IMR-90 (cell line): ENCODE data around the gene PCSK2. TPM values are rescaled to one million over a fixed set of nuclear protein-coding genes. Genes with fewer than 3 reads are reported as not detected.

Source experiments
- ATAC-seq: fragments of 200-7000 bp; cut with Tn5 transposase; 2 replicates; pipeline ENCODE4 v1.9.1; 2020; ENCODE audit warnings: low read depth, mild to moderate bottlenecking, moderate library complexity
- BruUV-seq: library from RNA; stranded (reverse); fragments of 400-500 nt; replicated peaks from 2 replicates; lab custom pipeline; 2021; lab: Mats Ljungman, UMichigan
- CTCF ChIA-PET: fragments of 300-600 bp; formaldehyde crosslinking; extraction: SDS; loops from one replicate; lab custom pipeline; 2021; ENCODE audit warnings: antibody characterized with exemption; lab: Yijun Ruan, JAX
- POLR2A ChIA-PET: fragments of 300-600 bp; sonication (Branson Sonifier 250); formaldehyde crosslinking; loops from one replicate; lab custom pipeline; 2022; ENCODE audit warnings: antibody characterized with exemption; ENCODE audit not compliant: unreplicated experiment; lab: Charles Lee
- DNase-seq: peaks from one replicate; pipeline ENCODE4 v3.0.0; 2013
- H2AFZ ChIP-seq: replicated peaks from 2 replicates; pipeline ENCODE3; 2013; ENCODE audit warnings: low read length, mild to moderate bottlenecking; ENCODE audit not compliant: poor library complexity
- H2AK5ac ChIP-seq: 2 replicates; pipeline ENCODE4 v1.6.1; 2013; ENCODE audit warnings: low read depth, low read length, inconsistent platforms
- H2AK9ac ChIP-seq: replicated peaks from 2 replicates; pipeline ENCODE3; 2013; ENCODE audit warnings: mild to moderate bottlenecking, low read depth, low read length, moderate library complexity; ENCODE audit not compliant: poor library complexity
- H2BK120ac ChIP-seq: 2 replicates; pipeline ENCODE4 v1.6.1; 2013; ENCODE audit warnings: low read depth, low read length, inconsistent platforms
- H2BK15ac ChIP-seq: 3 replicates; pipeline ENCODE4 v1.6.1; 2013; ENCODE audit warnings: low read depth, low read length, inconsistent platforms
- H2BK20ac ChIP-seq: 2 replicates; pipeline ENCODE4 v1.6.1; 2013; ENCODE audit warnings: low read depth, mild to moderate bottlenecking, inconsistent platforms, low read length, moderate library complexity
- H2BK5ac ChIP-seq: 2 replicates; pipeline ENCODE4 v1.6.1; 2013; ENCODE audit warnings: mild to moderate bottlenecking, low read depth, low read length, inconsistent platforms; ENCODE audit not compliant: poor library complexity, severe bottlenecking
- H3K14ac ChIP-seq: replicated peaks from 2 replicates; pipeline ENCODE4 v1.6.1; 2013; ENCODE audit warnings: low read depth, low read length, inconsistent platforms
- H3K18ac ChIP-seq: 2 replicates; pipeline ENCODE4 v1.6.1; 2013; ENCODE audit warnings: low read depth, low read length, control low read depth
- H3K23ac ChIP-seq: 2 replicates; pipeline ENCODE4 v1.6.1; 2013; ENCODE audit warnings: low read depth, low read length, inconsistent platforms
- H3K27ac ChIP-seq: 2 replicates; pipeline ENCODE4 v1.5.1; 2013; ENCODE audit warnings: mild to moderate bottlenecking, control low read depth, low read length; ENCODE audit not compliant: insufficient read depth
- H3K27me3 ChIP-seq: 2 replicates; pipeline ENCODE4 v1.6.1; 2013; ENCODE audit warnings: low read length; ENCODE audit not compliant: control insufficient read depth, insufficient read depth
- H3K36me3 ChIP-seq: 2 replicates; pipeline ENCODE4 v1.6.1; 2013; ENCODE audit warnings: low read length, mixed read lengths; ENCODE audit not compliant: control insufficient read depth, insufficient read depth
- H3K4ac ChIP-seq: 2 replicates; pipeline ENCODE4 v1.6.1; 2013; ENCODE audit warnings: low read depth, low read length, inconsistent platforms
- H3K4me1 ChIP-seq: 2 replicates; pipeline ENCODE4 v1.6.1; 2013; ENCODE audit warnings: low read length, mixed read lengths; ENCODE audit not compliant: control insufficient read depth, insufficient read depth
- H3K4me2 ChIP-seq: 2 replicates; pipeline ENCODE4 v1.6.1; 2013; ENCODE audit warnings: low read depth, mild to moderate bottlenecking, control low read depth, low read length, moderate library complexity
- H3K4me3 ChIP-seq: 2 replicates; pipeline ENCODE4 v1.5.1; 2013; ENCODE audit warnings: low read depth, mild to moderate bottlenecking, control low read depth, low read length, moderate library complexity; ENCODE audit not compliant: insufficient read depth
- H3K56ac ChIP-seq: 2 replicates; pipeline ENCODE4 v1.6.1; 2013; ENCODE audit warnings: low read length, inconsistent platforms; ENCODE audit not compliant: insufficient read depth; ENCODE audit errors: extremely low read depth
- H3K79me1 ChIP-seq, 2 experiments: 2 replicates each; pipeline ENCODE4 v1.6.1; 2013; ENCODE audit warnings: low read length in 2 of 2, inconsistent platforms in 1 of 2, low read depth in 1 of 2
- H3K9ac ChIP-seq: 2 replicates; pipeline ENCODE4 v1.6.1; 2013; ENCODE audit warnings: low read depth, low read length, control low read depth
- H3K9me1 ChIP-seq: 2 replicates; pipeline ENCODE4 v1.6.1; 2013; ENCODE audit warnings: low read length, inconsistent platforms; ENCODE audit not compliant: insufficient read depth
- H3K9me3 ChIP-seq: 2 replicates; pipeline ENCODE4 v1.6.1; 2013; ENCODE audit warnings: low read length; ENCODE audit not compliant: control insufficient read depth, insufficient read depth
- H4K20me1 ChIP-seq: 2 replicates; pipeline ENCODE4 v1.6.1; 2013; ENCODE audit warnings: low read length, inconsistent platforms; ENCODE audit not compliant: insufficient read depth
- H4K5ac ChIP-seq: 2 replicates; pipeline ENCODE4 v1.6.1; 2013; ENCODE audit warnings: mild to moderate bottlenecking, low read depth, low read length, control low read depth
- H4K8ac ChIP-seq, 2 experiments: 2 replicates each; pipeline ENCODE4 v1.6.1; 2013; ENCODE audit warnings: low read depth in 2 of 2, low read length in 2 of 2, control low read depth in 1 of 2, inconsistent platforms in 1 of 2
- H4K91ac ChIP-seq: 2 replicates; pipeline ENCODE4 v1.6.1; 2013; ENCODE audit warnings: low read depth, low read length, inconsistent platforms; ENCODE audit not compliant: insufficient read depth
- BHLHE40 ChIP-seq: fragments of 150-350 bp; IDR thresholded peaks from 2 replicates; pipeline ENCODE4 v1.6.1; 2016; ENCODE audit warnings: mild to moderate bottlenecking, low read depth, low read length
- CEBPB ChIP-seq: IDR thresholded peaks from 2 replicates; pipeline ENCODE4 v1.6.1; 2012; ENCODE audit warnings: low read depth, low read length, improper control_type of control experiment
- CHD1 ChIP-seq: IDR thresholded peaks from 2 replicates; pipeline ENCODE4 v1.6.1; 2012; ENCODE audit warnings: low read depth, low read length, improper control_type of control experiment
- FOS ChIP-seq: fragments of 150-350 bp; IDR thresholded peaks from 2 replicates; pipeline ENCODE4 v1.6.1; 2016; ENCODE audit warnings: low read depth, low read length
- MAFK ChIP-seq: IDR thresholded peaks from 2 replicates; pipeline ENCODE4 v1.6.1; 2012; ENCODE audit warnings: low read depth, low read length, improper control_type of control experiment
- MXI1 ChIP-seq: IDR thresholded peaks from 2 replicates; pipeline ENCODE4 v1.6.1; 2012; ENCODE audit warnings: low read depth, mild to moderate bottlenecking, low read length, moderate library complexity, borderline replicate concordance
- NFE2L2 ChIP-seq: fragments of 150-350 bp; IDR thresholded peaks from 2 replicates; pipeline ENCODE4 v1.6.1; 2016; ENCODE audit warnings: low read depth, mild to moderate bottlenecking, low read length
- POLR2A ChIP-seq: IDR thresholded peaks from 2 replicates; pipeline ENCODE4 v1.6.1; 2012; ENCODE audit warnings: mild to moderate bottlenecking, low read depth, low read length
- RCOR1 ChIP-seq: IDR thresholded peaks from 2 replicates; pipeline ENCODE4 v1.6.1; 2012; ENCODE audit warnings: mild to moderate bottlenecking, low read length, improper control_type of control experiment; ENCODE audit not compliant: insufficient replicate concordance
- RFX5 ChIP-seq: IDR thresholded peaks from 2 replicates; pipeline ENCODE4 v1.8.0; 2012; ENCODE audit warnings: low read depth, mild to moderate bottlenecking, low read length, moderate library complexity
- WGBS, 2 experiments: methylation state at CpG; one replicate each; pipeline versions ENCODE4 v1.1.5 to v1.1.7; 2013; ENCODE audit warnings: missing lambda C conversion rate in 2 of 2; ENCODE audit not compliant: insufficient read length in 1 of 2; ENCODE audit errors: extremely low coverage in 2 of 2; 5-methylcytosine and 5-hydroxymethylcytosine counted together
- dilution Hi-C: fragments of 300-500 bp; cut with HindIII; formaldehyde crosslinking; loops from one replicate; pipeline ENCODE4 v1.14.3; 2018; ENCODE audit warnings: low sequenced_read_pairs; ENCODE audit not compliant: unreplicated experiment
- in situ Hi-C: fragments of 300-500 bp; cut with MboI; formaldehyde crosslinking; loops from 3 replicates; pipeline ENCODE4 v1.14.3; 2019; ENCODE audit warnings: low sequenced_read_pairs, inconsistent platforms, mixed read lengths
- intact Hi-C: fragments of 100-400 bp; cut with micrococcal nuclease; formaldehyde crosslinking; loops from 2 replicates; pipeline ENCODE4 v1.10.0; 2022
- polyA plus RNA-seq, 3 experiments: library from polyadenylated mRNA; depleted of rRNA; stranded (reverse); fragments of >200 nt; gene quantifications; 2 replicates each; pipeline ENCODE4 v1.2.3, GENCODE V29; 2012; ENCODE audit warnings: low replicate concordance in 1 of 3
- total RNA-seq: library from RNA; depleted of rRNA; stranded (reverse); fragments of >200 nt; gene quantifications from 2 replicates; pipeline ENCODE4 v1.2.3, GENCODE V29; 2012
- TF ChIP-seq, protein P1 (sequence below): fragments of 150-350 bp; IDR thresholded peaks from 2 replicates; pipeline ENCODE4 v1.6.1; 2016; ENCODE audit warnings: low read depth, mild to moderate bottlenecking, low read length, moderate library complexity, borderline replicate concordance
- TF ChIP-seq, protein P2 (sequence below): fragments of 150-350 bp; IDR thresholded peaks from 2 replicates; pipeline ENCODE4 v1.6.1; 2017; ENCODE audit warnings: mild to moderate bottlenecking, antibody characterized with exemption, low read length, low read depth
- TF ChIP-seq, protein P3 (sequence below): conservative IDR thresholded peaks from 2 replicates; pipeline ENCODE4 v1.5.1; 2012; ENCODE audit warnings: mild to moderate bottlenecking, low read depth, low read length, improper control_type of control experiment

Gene PCSK2
- total and polyA plus RNA-seq, 2 of the 4 experiments (the other 2 are of a cell fraction) = not detected

DNA sequence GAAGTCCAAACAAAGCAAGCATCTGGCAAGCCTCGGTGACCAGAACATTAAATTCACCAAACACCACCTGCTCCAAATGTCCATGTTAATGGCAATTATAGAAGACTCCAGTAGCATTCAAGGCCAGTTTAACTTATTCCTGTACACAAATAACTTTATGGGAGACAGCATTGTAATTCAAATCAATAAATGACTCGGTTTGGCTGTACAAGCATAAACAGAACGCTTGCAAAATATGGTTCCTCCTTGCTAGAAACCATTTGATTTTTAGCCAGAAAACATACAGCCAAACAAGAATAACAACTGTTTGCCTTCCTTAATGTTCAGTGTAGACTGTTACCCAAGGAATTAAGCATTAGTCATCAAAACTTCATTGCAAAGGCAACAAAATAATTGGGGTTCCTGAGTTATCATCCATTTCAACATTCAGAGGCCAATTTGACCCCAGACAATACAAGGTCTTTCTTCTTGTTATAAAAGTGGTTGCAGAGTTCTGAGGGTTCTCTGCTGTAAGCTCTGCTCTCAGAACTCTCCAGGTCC lies 179.3 kb downstream of the PCSK2 start:
- H3K9ac ChIP-seq = no peak overlapping the region
- POLR2A ChIA-PET = no interaction called here
- no peaks in the 10 kb centered on the region for H3K79me1 ChIP-seq
- H2AFZ ChIP-seq = no peak overlapping the region
- H3K4me2 ChIP-seq = no peak overlapping the region
- in situ Hi-C loops (no loop called here), intact Hi-C loops (no loop called here), dilution Hi-C loops (no loop called here)
- H3K9me1 ChIP-seq = no peaks in the 10 kb centered on the region
- no peaks in the 10 kb centered on the region for H4K20me1 ChIP-seq
- H3K23ac ChIP-seq = no peak overlapping the region
- H3K18ac ChIP-seq = no peak overlapping the region
- H2BK20ac ChIP-seq = no peak overlapping the region
- H3K4me1 ChIP-seq = no peaks in the 10 kb centered on the region
- CTCF ChIA-PET = no interaction called here
- no peak overlapping the region for H2AK5ac ChIP-seq
- no peak overlapping the region for H4K8ac ChIP-seq
- ATAC-seq = no peak
- TF ChIP-seq NFE2L2 (no peak), RCOR1 (no peak), CEBPB (no peak), MXI1 (no peak), BHLHE40 (no peak), MAFK (no peak), CHD1 (no peak), POLR2A (no peak), FOS (no peak), RFX5 (no peak)
- TF ChIP-seq, protein P1, sequence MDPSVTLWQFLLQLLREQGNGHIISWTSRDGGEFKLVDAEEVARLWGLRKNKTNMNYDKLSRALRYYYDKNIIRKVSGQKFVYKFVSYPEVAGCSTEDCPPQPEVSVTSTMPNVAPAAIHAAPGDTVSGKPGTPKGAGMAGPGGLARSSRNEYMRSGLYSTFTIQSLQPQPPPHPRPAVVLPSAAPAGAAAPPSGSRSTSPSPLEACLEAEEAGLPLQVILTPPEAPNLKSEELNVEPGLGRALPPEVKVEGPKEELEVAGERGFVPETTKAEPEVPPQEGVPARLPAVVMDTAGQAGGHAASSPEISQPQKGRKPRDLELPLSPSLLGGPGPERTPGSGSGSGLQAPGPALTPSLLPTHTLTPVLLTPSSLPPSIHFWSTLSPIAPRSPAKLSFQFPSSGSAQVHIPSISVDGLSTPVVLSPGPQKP = no peak
- TF ChIP-seq, protein P2, sequence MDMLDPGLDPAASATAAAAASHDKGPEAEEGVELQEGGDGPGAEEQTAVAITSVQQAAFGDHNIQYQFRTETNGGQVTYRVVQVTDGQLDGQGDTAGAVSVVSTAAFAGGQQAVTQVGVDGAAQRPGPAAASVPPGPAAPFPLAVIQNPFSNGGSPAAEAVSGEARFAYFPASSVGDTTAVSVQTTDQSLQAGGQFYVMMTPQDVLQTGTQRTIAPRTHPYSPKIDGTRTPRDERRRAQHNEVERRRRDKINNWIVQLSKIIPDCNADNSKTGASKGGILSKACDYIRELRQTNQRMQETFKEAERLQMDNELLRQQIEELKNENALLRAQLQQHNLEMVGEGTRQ = no peak
- TF ChIP-seq, protein P3, sequence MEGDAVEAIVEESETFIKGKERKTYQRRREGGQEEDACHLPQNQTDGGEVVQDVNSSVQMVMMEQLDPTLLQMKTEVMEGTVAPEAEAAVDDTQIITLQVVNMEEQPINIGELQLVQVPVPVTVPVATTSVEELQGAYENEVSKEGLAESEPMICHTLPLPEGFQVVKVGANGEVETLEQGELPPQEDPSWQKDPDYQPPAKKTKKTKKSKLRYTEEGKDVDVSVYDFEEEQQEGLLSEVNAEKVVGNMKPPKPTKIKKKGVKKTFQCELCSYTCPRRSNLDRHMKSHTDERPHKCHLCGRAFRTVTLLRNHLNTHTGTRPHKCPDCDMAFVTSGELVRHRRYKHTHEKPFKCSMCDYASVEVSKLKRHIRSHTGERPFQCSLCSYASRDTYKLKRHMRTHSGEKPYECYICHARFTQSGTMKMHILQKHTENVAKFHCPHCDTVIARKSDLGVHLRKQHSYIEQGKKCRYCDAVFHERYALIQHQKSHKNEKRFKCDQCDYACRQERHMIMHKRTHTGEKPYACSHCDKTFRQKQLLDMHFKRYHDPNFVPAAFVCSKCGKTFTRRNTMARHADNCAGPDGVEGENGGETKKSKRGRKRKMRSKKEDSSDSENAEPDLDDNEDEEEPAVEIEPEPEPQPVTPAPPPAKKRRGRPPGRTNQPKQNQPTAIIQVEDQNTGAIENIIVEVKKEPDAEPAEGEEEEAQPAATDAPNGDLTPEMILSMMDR = no peak
- no peaks in the 10 kb centered on the region for H3K9me3 ChIP-seq
- H3K14ac ChIP-seq = no peak overlapping the region
- H2AK9ac ChIP-seq = no peak overlapping the region
- no peak overlapping the region for H4K5ac ChIP-seq
- H2BK5ac ChIP-seq = no peak overlapping the region
- no peak overlapping the region for H3K4ac ChIP-seq
- no CpG with 5 or more reads among the region's 3 CpGs for WGBS, 2 experiments
- H3K36me3 ChIP-seq = no peaks in the 10 kb centered on the region
- no peak overlapping the region for H3K56ac ChIP-seq
- no peak overlapping the region for H3K4me3 ChIP-seq
- H4K91ac ChIP-seq = no peak overlapping the region
- H3K27ac ChIP-seq = no peak overlapping the region
- no peak overlapping the region for H2BK15ac ChIP-seq
- peaks cover 7% of the 10 kb centered on the region for H3K27me3 ChIP-seq
- BruUV-seq = no TSS peak
- no peak overlapping the region for H2BK120ac ChIP-seq
- no peak for DNase-seq
